ENCODE results near the gene SCN5A.

Gene SCN5A

GRCh38 chr3:38605981-38606380 lies 43.5 kb downstream of the SCN5A start:
- no peak for DNase-seq (ENCODE audit: low read depth)
- no peak overlapping the region for H3K4me3 ChIP-seq (ENCODE audit: low read depth, low read length)

GRCh38 chr3:38604246-38604645 lies 45.2 kb downstream of the SCN5A start:
- no peak for DNase-seq (ENCODE audit: low read depth)
- H3K4me3 ChIP-seq (ENCODE audit: low read depth, low read length), result no peak overlapping the region

GRCh38 chr3:38603731-38604131 lies 45.8 kb downstream of the SCN5A start:
- no peak overlapping the region for H3K4me3 ChIP-seq (ENCODE audit: low read depth, low read length)
- no peak for DNase-seq (ENCODE audit: low read depth)

GRCh38 chr3:38602576-38603250 lies 46.8 kb downstream of the SCN5A start:
- DNase-seq (ENCODE audit: low read depth), result no peak
- no peak overlapping the region for H3K4me3 ChIP-seq (ENCODE audit: low read depth, low read length)

GRCh38 chr3:38601956-38602550 lies 47.4 kb downstream of the SCN5A start:
- no peak for DNase-seq (ENCODE audit: low read depth)
- no peak overlapping the region for H3K4me3 ChIP-seq (ENCODE audit: low read depth, low read length)

GRCh38 chr3:38600551-38600950 lies 48.9 kb downstream of the SCN5A start:
- DNase-seq (ENCODE audit: low read depth), result no peak
- H3K4me3 ChIP-seq (ENCODE audit: low read depth, low read length), result no peak overlapping the region

GRCh38 chr3:38599886-38600285 lies 49.6 kb downstream of the SCN5A start:
- H3K4me3 ChIP-seq (ENCODE audit: low read depth, low read length), result no peak overlapping the region
- no peak for DNase-seq (ENCODE audit: low read depth)

- no peak for DNase-seq (ENCODE audit: low read depth)
- H3K4me3 ChIP-seq (ENCODE audit: low read depth, low read length), result no peak overlapping the region
Measured at GRCh38 chr3:38598791-38599190, 50.7 kb downstream of the SCN5A start.

- no peak overlapping the region for H3K4me3 ChIP-seq (ENCODE audit: low read depth, low read length)
- DNase-seq (ENCODE audit: low read depth), result no peak
Measured at GRCh38 chr3:38597502-38598060, 51.9 kb downstream of the SCN5A start.

- DNase-seq (ENCODE audit: low read depth), result no peak
- H3K4me3 ChIP-seq (ENCODE audit: low read depth, low read length), result no peak overlapping the region
Measured at GRCh38 chr3:38595393-38595792, 54.1 kb downstream of the SCN5A start.

GRCh38 chr3:38590521-38590920 lies 59.0 kb downstream of the SCN5A start:
- no peak overlapping the region for H3K4me3 ChIP-seq (ENCODE audit: low read depth, low read length)
- DNase-seq (ENCODE audit: low read depth), result no peak

- H3K4me3 ChIP-seq (ENCODE audit: low read depth, low read length), result no peak overlapping the region
- DNase-seq (ENCODE audit: low read depth), result no peak
Measured at GRCh38 chr3:38588995-38589937, 60.2 kb downstream of the SCN5A start.

GRCh38 chr3:38588371-38588971 lies 61.0 kb downstream of the SCN5A start:
- H3K4me3 ChIP-seq (ENCODE audit: low read depth, low read length), result no peak overlapping the region
- DNase-seq (ENCODE audit: low read depth), result no peak

- H3K4me3 ChIP-seq (ENCODE audit: low read depth, low read length), result no peak overlapping the region
- no peak for DNase-seq (ENCODE audit: low read depth)
Measured at GRCh38 chr3:38587548-38588131, 61.8 kb downstream of the SCN5A start.

GRCh38 chr3:38586546-38587520 lies 62.7 kb downstream of the SCN5A start:
- H3K4me3 ChIP-seq (ENCODE audit: low read depth, low read length), result no peak overlapping the region
- no peak for DNase-seq (ENCODE audit: low read depth)

GRCh38 chr3:38585791-38586420 lies 63.6 kb downstream of the SCN5A start:
- H3K4me3 ChIP-seq (ENCODE audit: low read depth, low read length), result no peak overlapping the region
- DNase-seq (ENCODE audit: low read depth), result no peak

GRCh38 chr3:38583688-38584087 lies 65.8 kb downstream of the SCN5A start:
- no peak overlapping the region for H3K4me3 ChIP-seq (ENCODE audit: low read depth, low read length)
- DNase-seq (ENCODE audit: low read depth), result no peak
